GM23248 (cell line): ENCODE results near the gene CACNB4.

ENCODE experiments used
- EZH2 ChIP-seq: fragments of 200-600 bp; sonication (generic); IDR thresholded peaks from 2 replicates; pipeline ENCODE4 v1.6.1; 2018; ENCODE audit warnings: antibody characterized with exemption, mild to moderate bottlenecking; ENCODE audit not compliant: insufficient read depth, poor library complexity, severe bottlenecking
- EZH2phosphoT487 ChIP-seq: fragments of 200-600 bp; sonication (generic); IDR thresholded peaks from 2 replicates; pipeline ENCODE4 v1.6.1; 2018; ENCODE audit warnings: antibody characterized with exemption, moderate library complexity, mild to moderate bottlenecking, low read depth; ENCODE audit not compliant: insufficient read depth

DNA sequence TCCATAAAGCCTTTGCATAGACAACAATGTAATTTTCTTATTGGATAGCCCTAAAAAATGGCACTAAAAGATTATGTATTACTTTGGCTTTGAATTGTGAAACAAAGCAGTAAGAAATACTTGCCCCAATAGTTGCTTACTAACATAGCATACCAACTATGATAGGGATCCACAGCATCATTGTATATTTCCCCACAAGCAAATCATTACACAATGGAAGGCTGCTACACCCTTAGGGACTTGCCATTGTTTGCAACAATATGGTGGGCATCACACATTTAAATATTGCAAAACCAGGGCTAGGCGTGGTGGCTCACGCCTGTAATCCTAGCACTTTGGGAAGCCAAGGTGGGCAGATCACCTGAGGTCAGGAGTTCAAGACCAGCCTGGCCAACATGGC lies 74.4 kb downstream of the CACNB4 start:
- no peak for TF ChIP-seq EZH2
- no peak for TF ChIP-seq EZH2phosphoT487
